ENCODE results near the gene ANKFY1. TPM values are rescaled to one million over a fixed set of nuclear protein-coding genes. Genes with fewer than 3 reads are reported as not detected.

ANKFY1 gene
- total RNA-seq, 1 experiment from 2014 or later = 38.9 TPM

- BruUV-seq (replicated peaks) = no TSS peak
- Histone ChIP-seq H3K9me3 (ENCODE audit: control insufficient read depth in 1 of 2, insufficient read depth in 1 of 2, low read depth in 1 of 2, low read length in 2 of 2) (no peaks in the 10 kb centered on the region), H3K4me2 (ENCODE audit: low read length) (no peak overlapping the region), H3K4me1 (ENCODE audit: control insufficient read depth in 1 of 2, insufficient read depth in 2 of 2, low read length in 2 of 2) (peaks cover 16 to 21% of the 10 kb centered on the region in 2 experiments), H3K4me3 (replicated peaks in 1 of 2; ENCODE audit: low read depth in 1 of 2, low read length in 2 of 2) (no peak overlapping the region), H3K79me2 (ENCODE audit: insufficient read depth, low read length) (no peaks in the 10 kb centered on the region; the same call in 1 of the 2 replicates), H2AFZ (ENCODE audit: low read depth, low read length, poor library complexity, severe bottlenecking) (no peak overlapping the region), H3K36me3 (ENCODE audit: control insufficient read depth in 1 of 2, insufficient read depth in 2 of 2, low read length in 2 of 2) (peaks cover 12 to 20% of the 10 kb centered on the region in 2 experiments; a peak in 3 of 4 replicates), H3K27me3 (ENCODE audit: insufficient read depth, low read length) (no peaks in the 10 kb centered on the region), H3K9ac (ENCODE audit: low read length) (no peak overlapping the region), H3K27ac (ENCODE audit: low read depth, low read length) (no peak overlapping the region), H3K9me2 (ENCODE audit: insufficient read depth) (no peaks in the 10 kb centered on the region), H4K20me1 (ENCODE audit: insufficient read depth) (peaks cover 4% of the 10 kb centered on the region; the same call in 1 of the 2 replicates)
- RAD21 ChIA-PET (ENCODE audit: low non-redundant PET in 1 of 2, low total read pairs in 2 of 2, uncharacterized antibody in 2 of 2, unreplicated experiment in 2 of 2) = no interaction called here
- TF ChIP-seq ZNF274 (IDR thresholded peaks at IDR 0.05; ENCODE audit: low read depth, low read length) (no peak), ATF3 (IDR thresholded peaks at IDR 0.05) (no peak), YY1 (IDR thresholded peaks at IDR 0.05; ENCODE audit: extremely low read depth, insufficient replicate concordance, low read depth, low read length) (no peak), SIN3A (IDR thresholded peaks at IDR 0.05; ENCODE audit: low read depth) (no peak), EGR1 (IDR thresholded peaks at IDR 0.05; ENCODE audit: low read depth) (no peak), CTCF (IDR thresholded peaks at IDR 0.05 in 2 of 3, conservative IDR thresholded peaks at IDR 0.05 in 1 of 3; ENCODE audit: borderline replicate concordance in 1 of 3, insufficient read depth in 1 of 3, low read depth in 2 of 3, low read length in 2 of 3) (no peak), POLR2AphosphoS5 (IDR thresholded peaks at IDR 0.05; ENCODE audit: low read depth, low read length) (no peak), REST (IDR thresholded peaks at IDR 0.05; ENCODE audit: low read depth) (no peak)
- DNase-seq (ENCODE audit: low read depth, low spot score) (no peak), ATAC-seq (no peak)
- POLR2A ChIA-PET = no interaction called here
- intact Hi-C loops (cut with micrococcal nuclease) = no loop called here
- CTCF ChIA-PET = interaction anchor here (1.7 to 2.2 kb wide), 2 partner anchors 16 to 18 kb away, joined by 5 to 6 read pairs; no protein-coding TSS in a partner anchor
Observed at GRCh38 chr17:4233668-4234258, 30.0 kb downstream of the ANKFY1 start.

Data from HCT116 (cell line).